IMR-90 (cell line): Measurements from ENCODE around the gene SEL1L2. TPM values are rescaled to one million over a fixed set of nuclear protein-coding genes. Genes with fewer than 3 reads are reported as not detected.

Experiments
- ATAC-seq: fragments of 200-7000 bp; cut with Tn5 transposase; 2 replicates; pipeline ENCODE4 v1.9.1; 2020; ENCODE audit warnings: low read depth, mild to moderate bottlenecking, moderate library complexity
- BruUV-seq: library from RNA; stranded (reverse); fragments of 400-500 nt; replicated peaks from 2 replicates; lab custom pipeline; 2021; lab: Mats Ljungman, UMichigan
- CTCF ChIA-PET: fragments of 300-600 bp; formaldehyde crosslinking; extraction: SDS; loops from one replicate; lab custom pipeline; 2021; ENCODE audit warnings: antibody characterized with exemption; lab: Yijun Ruan, JAX
- POLR2A ChIA-PET: fragments of 300-600 bp; sonication (Branson Sonifier 250); formaldehyde crosslinking; loops from one replicate; lab custom pipeline; 2022; ENCODE audit warnings: antibody characterized with exemption; ENCODE audit not compliant: unreplicated experiment; lab: Charles Lee
- DNase-seq: peaks from one replicate; pipeline ENCODE4 v3.0.0; 2013
- H2AFZ ChIP-seq: replicated peaks from 2 replicates; pipeline ENCODE3; 2013; ENCODE audit warnings: low read length, mild to moderate bottlenecking; ENCODE audit not compliant: poor library complexity
- H2AK5ac ChIP-seq: 2 replicates; pipeline ENCODE4 v1.6.1; 2013; ENCODE audit warnings: low read depth, low read length, inconsistent platforms
- H2AK9ac ChIP-seq: replicated peaks from 2 replicates; pipeline ENCODE3; 2013; ENCODE audit warnings: mild to moderate bottlenecking, low read depth, low read length, moderate library complexity; ENCODE audit not compliant: poor library complexity
- H2BK120ac ChIP-seq: 2 replicates; pipeline ENCODE4 v1.6.1; 2013; ENCODE audit warnings: low read depth, low read length, inconsistent platforms
- H2BK15ac ChIP-seq: 3 replicates; pipeline ENCODE4 v1.6.1; 2013; ENCODE audit warnings: low read depth, low read length, inconsistent platforms
- H2BK20ac ChIP-seq: 2 replicates; pipeline ENCODE4 v1.6.1; 2013; ENCODE audit warnings: low read depth, mild to moderate bottlenecking, inconsistent platforms, low read length, moderate library complexity
- H2BK5ac ChIP-seq: 2 replicates; pipeline ENCODE4 v1.6.1; 2013; ENCODE audit warnings: mild to moderate bottlenecking, low read depth, low read length, inconsistent platforms; ENCODE audit not compliant: poor library complexity, severe bottlenecking
- H3K14ac ChIP-seq: replicated peaks from 2 replicates; pipeline ENCODE4 v1.6.1; 2013; ENCODE audit warnings: low read depth, low read length, inconsistent platforms
- H3K18ac ChIP-seq: 2 replicates; pipeline ENCODE4 v1.6.1; 2013; ENCODE audit warnings: low read depth, low read length, control low read depth
- H3K23ac ChIP-seq: 2 replicates; pipeline ENCODE4 v1.6.1; 2013; ENCODE audit warnings: low read depth, low read length, inconsistent platforms
- H3K27ac ChIP-seq: 2 replicates; pipeline ENCODE4 v1.5.1; 2013; ENCODE audit warnings: mild to moderate bottlenecking, control low read depth, low read length; ENCODE audit not compliant: insufficient read depth
- H3K27me3 ChIP-seq: 2 replicates; pipeline ENCODE4 v1.6.1; 2013; ENCODE audit warnings: low read length; ENCODE audit not compliant: control insufficient read depth, insufficient read depth
- H3K36me3 ChIP-seq: 2 replicates; pipeline ENCODE4 v1.6.1; 2013; ENCODE audit warnings: low read length, mixed read lengths; ENCODE audit not compliant: control insufficient read depth, insufficient read depth
- H3K4ac ChIP-seq: 2 replicates; pipeline ENCODE4 v1.6.1; 2013; ENCODE audit warnings: low read depth, low read length, inconsistent platforms
- H3K4me1 ChIP-seq: 2 replicates; pipeline ENCODE4 v1.6.1; 2013; ENCODE audit warnings: low read length, mixed read lengths; ENCODE audit not compliant: control insufficient read depth, insufficient read depth
- H3K4me2 ChIP-seq: 2 replicates; pipeline ENCODE4 v1.6.1; 2013; ENCODE audit warnings: low read depth, mild to moderate bottlenecking, control low read depth, low read length, moderate library complexity
- H3K4me3 ChIP-seq: 2 replicates; pipeline ENCODE4 v1.5.1; 2013; ENCODE audit warnings: low read depth, mild to moderate bottlenecking, control low read depth, low read length, moderate library complexity; ENCODE audit not compliant: insufficient read depth
- H3K56ac ChIP-seq: 2 replicates; pipeline ENCODE4 v1.6.1; 2013; ENCODE audit warnings: low read length, inconsistent platforms; ENCODE audit not compliant: insufficient read depth; ENCODE audit errors: extremely low read depth
- H3K79me1 ChIP-seq, 2 experiments: 2 replicates each; pipeline ENCODE4 v1.6.1; 2013; ENCODE audit warnings: low read length in 2 of 2, inconsistent platforms in 1 of 2, low read depth in 1 of 2
- H3K9ac ChIP-seq: 2 replicates; pipeline ENCODE4 v1.6.1; 2013; ENCODE audit warnings: low read depth, low read length, control low read depth
- H3K9me1 ChIP-seq: 2 replicates; pipeline ENCODE4 v1.6.1; 2013; ENCODE audit warnings: low read length, inconsistent platforms; ENCODE audit not compliant: insufficient read depth
- H3K9me3 ChIP-seq: 2 replicates; pipeline ENCODE4 v1.6.1; 2013; ENCODE audit warnings: low read length; ENCODE audit not compliant: control insufficient read depth, insufficient read depth
- H4K20me1 ChIP-seq: 2 replicates; pipeline ENCODE4 v1.6.1; 2013; ENCODE audit warnings: low read length, inconsistent platforms; ENCODE audit not compliant: insufficient read depth
- H4K5ac ChIP-seq: 2 replicates; pipeline ENCODE4 v1.6.1; 2013; ENCODE audit warnings: mild to moderate bottlenecking, low read depth, low read length, control low read depth
- H4K8ac ChIP-seq, 2 experiments: 2 replicates each; pipeline ENCODE4 v1.6.1; 2013; ENCODE audit warnings: low read depth in 2 of 2, low read length in 2 of 2, control low read depth in 1 of 2, inconsistent platforms in 1 of 2
- H4K91ac ChIP-seq: 2 replicates; pipeline ENCODE4 v1.6.1; 2013; ENCODE audit warnings: low read depth, low read length, inconsistent platforms; ENCODE audit not compliant: insufficient read depth
- CEBPB ChIP-seq: IDR thresholded peaks from 2 replicates; pipeline ENCODE4 v1.6.1; 2012; ENCODE audit warnings: low read depth, low read length, improper control_type of control experiment
- MAZ ChIP-seq: IDR thresholded peaks from 2 replicates; pipeline ENCODE4 v1.6.1; 2012; ENCODE audit warnings: low read depth, mild to moderate bottlenecking, low read length, improper control_type of control experiment, moderate library complexity, borderline replicate concordance
- RAD21 ChIP-seq: IDR thresholded peaks from 2 replicates; pipeline ENCODE4 v1.6.1; 2012; ENCODE audit warnings: low read length, improper control_type of control experiment
- RFX5 ChIP-seq: IDR thresholded peaks from 2 replicates; pipeline ENCODE4 v1.8.0; 2012; ENCODE audit warnings: low read depth, mild to moderate bottlenecking, low read length, moderate library complexity
- WGBS, 2 experiments: methylation state at CpG; one replicate each; pipeline versions ENCODE4 v1.1.5 to v1.1.7; 2013; ENCODE audit warnings: missing lambda C conversion rate in 2 of 2; ENCODE audit not compliant: insufficient read length in 1 of 2; ENCODE audit errors: extremely low coverage in 2 of 2; 5-methylcytosine and 5-hydroxymethylcytosine counted together
- dilution Hi-C: fragments of 300-500 bp; cut with HindIII; formaldehyde crosslinking; loops from one replicate; pipeline ENCODE4 v1.14.3; 2018; ENCODE audit warnings: low sequenced_read_pairs; ENCODE audit not compliant: unreplicated experiment
- in situ Hi-C: fragments of 300-500 bp; cut with MboI; formaldehyde crosslinking; loops from 3 replicates; pipeline ENCODE4 v1.14.3; 2019; ENCODE audit warnings: low sequenced_read_pairs, inconsistent platforms, mixed read lengths
- intact Hi-C: fragments of 100-400 bp; cut with micrococcal nuclease; formaldehyde crosslinking; loops from 2 replicates; pipeline ENCODE4 v1.10.0; 2022
- polyA plus RNA-seq, 3 experiments: library from polyadenylated mRNA; depleted of rRNA; stranded (reverse); fragments of >200 nt; gene quantifications; 2 replicates each; pipeline ENCODE4 v1.2.3, GENCODE V29; 2012; ENCODE audit warnings: low replicate concordance in 1 of 3
- total RNA-seq: library from RNA; depleted of rRNA; stranded (reverse); fragments of >200 nt; gene quantifications from 2 replicates; pipeline ENCODE4 v1.2.3, GENCODE V29; 2012
- TF ChIP-seq, protein P1 (sequence below): fragments of 150-350 bp; IDR thresholded peaks from 2 replicates; pipeline ENCODE4 v1.6.1; 2017; ENCODE audit warnings: mild to moderate bottlenecking, antibody characterized with exemption, low read length, low read depth
- TF ChIP-seq, protein P2 (sequence below): conservative IDR thresholded peaks from 2 replicates; pipeline ENCODE4 v1.5.1; 2012; ENCODE audit warnings: mild to moderate bottlenecking, low read depth, low read length, improper control_type of control experiment

The SEL1L2 gene
- total and polyA plus RNA-seq, 2 of the 4 experiments (the other 2 are of a cell fraction): not detected

DNA sequence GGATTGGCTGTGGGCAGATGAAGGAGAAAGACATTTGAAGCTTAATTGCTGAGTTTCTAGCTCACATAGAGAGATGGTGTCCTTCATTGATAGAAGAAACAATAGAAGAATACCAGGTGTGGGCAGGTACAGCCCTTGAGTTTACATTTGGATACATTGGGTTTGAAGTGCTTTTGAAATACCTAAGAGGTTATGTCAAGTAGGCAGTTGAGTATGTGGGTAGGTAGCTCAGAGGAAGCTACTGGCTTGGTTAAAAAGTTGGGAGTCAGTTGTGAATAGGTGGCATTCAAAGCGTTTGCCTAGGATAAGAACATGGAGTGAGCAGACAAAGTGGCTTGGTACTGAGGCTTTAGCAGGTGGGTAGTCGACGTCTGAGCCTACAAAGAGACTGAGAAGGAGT is 180.6 kb downstream of the SEL1L2 start:
- H4K91ac ChIP-seq: no peak overlapping the region
- H2AFZ ChIP-seq: no peak overlapping the region
- H3K18ac ChIP-seq: no peak overlapping the region
- no peak overlapping the region for H3K4me2 ChIP-seq
- dilution Hi-C loops: no loop called here
- no peak overlapping the region for H2AK5ac ChIP-seq
- H3K4me1 ChIP-seq: no peaks in the 10 kb centered on the region
- H2BK20ac ChIP-seq: no peak overlapping the region
- peaks cover 0 to 5% of the 10 kb centered on the region in 2 experiments; a peak in 1 of 4 replicates for H3K79me1 ChIP-seq
- no peak overlapping the region for H3K14ac ChIP-seq
- H3K4ac ChIP-seq: no peak overlapping the region
- intact Hi-C loops: no loop called here
- H3K27me3 ChIP-seq: no peaks in the 10 kb centered on the region
- no peak overlapping the region for H4K5ac ChIP-seq
- in situ Hi-C loops: no loop called here
- no peaks in the 10 kb centered on the region for H4K20me1 ChIP-seq
- no peaks in the 10 kb centered on the region for H3K9me1 ChIP-seq
- no peak overlapping the region for H3K9ac ChIP-seq
- ATAC-seq: no peak
- DNase-seq: no peak
- no peaks in the 10 kb centered on the region for H3K9me3 ChIP-seq
- no peak overlapping the region for H2BK15ac ChIP-seq
- no peak overlapping the region for H3K23ac ChIP-seq
- no TSS peak for BruUV-seq
- POLR2A ChIA-PET: no interaction called here
- H3K36me3 ChIP-seq: peaks cover 38% of the 10 kb centered on the region
- no peak overlapping the region for H2BK5ac ChIP-seq
- H3K56ac ChIP-seq: no peak overlapping the region
- TF ChIP-seq RAD21 (no peak), CEBPB (no peak), RFX5 (no peak), MAZ (no peak)
- TF ChIP-seq, protein P1, sequence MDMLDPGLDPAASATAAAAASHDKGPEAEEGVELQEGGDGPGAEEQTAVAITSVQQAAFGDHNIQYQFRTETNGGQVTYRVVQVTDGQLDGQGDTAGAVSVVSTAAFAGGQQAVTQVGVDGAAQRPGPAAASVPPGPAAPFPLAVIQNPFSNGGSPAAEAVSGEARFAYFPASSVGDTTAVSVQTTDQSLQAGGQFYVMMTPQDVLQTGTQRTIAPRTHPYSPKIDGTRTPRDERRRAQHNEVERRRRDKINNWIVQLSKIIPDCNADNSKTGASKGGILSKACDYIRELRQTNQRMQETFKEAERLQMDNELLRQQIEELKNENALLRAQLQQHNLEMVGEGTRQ: no peak
- TF ChIP-seq, protein P2, sequence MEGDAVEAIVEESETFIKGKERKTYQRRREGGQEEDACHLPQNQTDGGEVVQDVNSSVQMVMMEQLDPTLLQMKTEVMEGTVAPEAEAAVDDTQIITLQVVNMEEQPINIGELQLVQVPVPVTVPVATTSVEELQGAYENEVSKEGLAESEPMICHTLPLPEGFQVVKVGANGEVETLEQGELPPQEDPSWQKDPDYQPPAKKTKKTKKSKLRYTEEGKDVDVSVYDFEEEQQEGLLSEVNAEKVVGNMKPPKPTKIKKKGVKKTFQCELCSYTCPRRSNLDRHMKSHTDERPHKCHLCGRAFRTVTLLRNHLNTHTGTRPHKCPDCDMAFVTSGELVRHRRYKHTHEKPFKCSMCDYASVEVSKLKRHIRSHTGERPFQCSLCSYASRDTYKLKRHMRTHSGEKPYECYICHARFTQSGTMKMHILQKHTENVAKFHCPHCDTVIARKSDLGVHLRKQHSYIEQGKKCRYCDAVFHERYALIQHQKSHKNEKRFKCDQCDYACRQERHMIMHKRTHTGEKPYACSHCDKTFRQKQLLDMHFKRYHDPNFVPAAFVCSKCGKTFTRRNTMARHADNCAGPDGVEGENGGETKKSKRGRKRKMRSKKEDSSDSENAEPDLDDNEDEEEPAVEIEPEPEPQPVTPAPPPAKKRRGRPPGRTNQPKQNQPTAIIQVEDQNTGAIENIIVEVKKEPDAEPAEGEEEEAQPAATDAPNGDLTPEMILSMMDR: no peak
- 86% methylated on average over 1 of the region's 3 CpGs; no CpG with 5 or more reads in 1 of the 2 experiments for WGBS, 2 experiments
- no peak overlapping the region for H2AK9ac ChIP-seq
- no peak overlapping the region for H2BK120ac ChIP-seq
- H3K27ac ChIP-seq: no peak overlapping the region
- CTCF ChIA-PET: no interaction called here
- H4K8ac ChIP-seq: no peak overlapping the region
- H3K4me3 ChIP-seq: no peak overlapping the region
